ENCODE results near the gene LRP2. TPM values are rescaled to one million over a fixed set of nuclear protein-coding genes. Genes with fewer than 3 reads are reported as not detected.

LRP2 gene
- total and polyA plus RNA-seq, 2 donors from 2014 or later: 44.7 to 85.4 TPM

DNA sequence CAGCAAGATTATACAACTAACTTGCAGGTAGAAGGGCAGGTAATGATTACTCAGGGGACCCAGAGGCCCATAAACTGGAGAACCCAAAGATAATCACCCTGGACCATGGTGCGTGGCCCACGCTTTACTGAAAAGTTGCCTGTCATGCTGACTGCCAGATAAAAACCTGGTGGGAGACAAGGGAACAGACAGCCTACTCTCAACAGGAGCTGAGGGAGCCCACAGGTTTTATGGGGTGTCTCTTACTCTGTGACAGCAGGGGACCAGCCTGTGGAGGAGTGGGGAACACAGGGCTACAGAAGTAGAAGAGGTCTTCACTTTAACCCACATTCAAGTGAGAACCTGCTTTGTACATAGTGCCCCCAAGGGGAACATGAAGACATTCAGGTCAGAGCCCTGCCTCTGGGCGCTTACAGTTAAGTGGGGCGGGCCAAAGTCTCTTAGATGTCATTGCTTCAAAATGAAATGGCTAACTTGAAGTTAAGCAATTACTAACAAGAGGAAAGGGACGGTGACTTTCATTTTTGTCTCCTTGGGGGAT lies 232.6 kb downstream of the LRP2 start:
- FAIRE-seq (no peak), DNase-seq (no peak)
- no peaks in the 10 kb centered on the region for H3K9me3 ChIP-seq (ENCODE audit: control insufficient read depth in 2 of 3, insufficient read depth in 1 of 3, low read length in 3 of 3)
- H3K27me3 ChIP-seq (ENCODE audit: control insufficient read depth, insufficient read depth, low read length): no peaks in the 10 kb centered on the region
- no peaks in the 10 kb centered on the region for H3K4me1 ChIP-seq (ENCODE audit: control insufficient read depth in 2 of 3, insufficient read depth in 2 of 3, low read depth in 1 of 3, low read length in 3 of 3)
- TF ChIP-seq CTCF (IDR thresholded peaks at IDR 0.05; ENCODE audit: borderline replicate concordance, extremely low read depth, insufficient read depth): no peak
- H3K36me3 ChIP-seq (ENCODE audit: control insufficient read depth in 2 of 3, insufficient read depth in 3 of 3, low read length in 3 of 3): peaks cover 0 to 13% (median 0%) of the 10 kb centered on the region in 3 donors
- H3K4me3 ChIP-seq (ENCODE audit: low read length in 3 of 3): no peak overlapping the region
- H3K9ac ChIP-seq (ENCODE audit: low read length in 3 of 3): no peak overlapping the region
- no peak overlapping the region for H3K27ac ChIP-seq (ENCODE audit: low read depth in 2 of 2, low read length in 2 of 2)
- intact Hi-C loops (cut with DNase I): no loop called here

GRCh38 chr2:169119851-169120250 lies 242.5 kb downstream of the LRP2 start:
- intact Hi-C loops (cut with DNase I): no loop called here
- TF ChIP-seq CTCF (IDR thresholded peaks at IDR 0.05; ENCODE audit: borderline replicate concordance, extremely low read depth, insufficient read depth): no peak
- no peak overlapping the region for H3K27ac ChIP-seq (ENCODE audit: low read depth in 2 of 2, low read length in 2 of 2)
- DNase-seq (no peak), FAIRE-seq (no peak)
- H3K27me3 ChIP-seq (ENCODE audit: control insufficient read depth, insufficient read depth, low read length): no peaks in the 10 kb centered on the region
- H3K36me3 ChIP-seq (ENCODE audit: control insufficient read depth in 2 of 3, insufficient read depth in 3 of 3, low read length in 3 of 3): no peaks in the 10 kb centered on the region
- H3K4me1 ChIP-seq (ENCODE audit: control insufficient read depth in 2 of 3, insufficient read depth in 2 of 3, low read depth in 1 of 3, low read length in 3 of 3): no peaks in the 10 kb centered on the region
- no peaks in the 10 kb centered on the region for H3K9me3 ChIP-seq (ENCODE audit: control insufficient read depth in 2 of 3, insufficient read depth in 1 of 3, low read length in 3 of 3)
- no peak overlapping the region for H3K9ac ChIP-seq (ENCODE audit: low read length in 3 of 3)
- H3K4me3 ChIP-seq (ENCODE audit: low read length in 3 of 3): no peak overlapping the region

- H3K27ac ChIP-seq (ENCODE audit: low read depth in 2 of 2, low read length in 2 of 2): no peak overlapping the region
Observed at GRCh38 chr2:169119123-169119760, 243.1 kb downstream of the LRP2 start.

More at GRCh38 chr2:169119123-169119760, 243.1 kb downstream of the LRP2 start:
- intact Hi-C loops (cut with DNase I): no loop called here
- Histone ChIP-seq H3K9ac (ENCODE audit: low read length in 3 of 3) (no peak overlapping the region), H3K4me3 (ENCODE audit: low read length in 3 of 3) (no peak overlapping the region), H3K4me1 (ENCODE audit: control insufficient read depth in 2 of 3, insufficient read depth in 2 of 3, low read depth in 1 of 3, low read length in 3 of 3) (no peaks in the 10 kb centered on the region), H3K36me3 (ENCODE audit: control insufficient read depth in 2 of 3, insufficient read depth in 3 of 3, low read length in 3 of 3) (no peaks in the 10 kb centered on the region), H3K9me3 (ENCODE audit: control insufficient read depth in 2 of 3, insufficient read depth in 1 of 3, low read length in 3 of 3) (no peaks in the 10 kb centered on the region), H3K27me3 (ENCODE audit: control insufficient read depth, insufficient read depth, low read length) (no peaks in the 10 kb centered on the region)
- no peak for FAIRE-seq
- TF ChIP-seq CTCF (IDR thresholded peaks at IDR 0.05; ENCODE audit: borderline replicate concordance, extremely low read depth, insufficient read depth): no peak
- DNase-seq: no peak
